ENCODE results near the gene ARHGAP26. TPM values are rescaled to one million over a fixed set of nuclear protein-coding genes. Genes with fewer than 3 reads are reported as not detected.

ARHGAP26 gene
- total RNA-seq, 1 donor from 2014 or later, result 60.3 TPM

GRCh38 chr5:143013176-143013891 lies 243.2 kb downstream of the ARHGAP26 start:
- DNase-seq (ENCODE audit: low spot score), result no peak

GRCh38 chr5:143014017-143014651 lies 244.0 kb downstream of the ARHGAP26 start:
- DNase-seq (ENCODE audit: low spot score), result no peak

- DNase-seq (ENCODE audit: low spot score), result no peak
Observed at GRCh38 chr5:143016777-143017516, 246.8 kb downstream of the ARHGAP26 start.

GRCh38 chr5:143017541-143017940 lies 247.4 kb downstream of the ARHGAP26 start:
- DNase-seq (ENCODE audit: low spot score), result no peak

GRCh38 chr5:143017992-143018391 lies 247.8 kb downstream of the ARHGAP26 start:
- no peak for DNase-seq (ENCODE audit: low spot score)

GRCh38 chr5:143019157-143019556 lies 249.0 kb downstream of the ARHGAP26 start:
- DNase-seq (ENCODE audit: low spot score), result no peak

- DNase-seq (ENCODE audit: low spot score), result no peak
Observed at GRCh38 chr5:143019614-143020515, 249.7 kb downstream of the ARHGAP26 start.

GRCh38 chr5:143021595-143021994 lies 251.4 kb downstream of the ARHGAP26 start:
- no peak for DNase-seq (ENCODE audit: low spot score)

- peak; percentile 42 for DNase-seq (ENCODE audit: low spot score)
Observed at GRCh38 chr5:143023411-143024096, 253.4 kb downstream of the ARHGAP26 start.

- no peak for DNase-seq (ENCODE audit: low spot score)
Observed at GRCh38 chr5:143024228-143024920, 254.2 kb downstream of the ARHGAP26 start.

- DNase-seq (ENCODE audit: low spot score), result no peak
Observed at GRCh38 chr5:143025376-143025775, 255.2 kb downstream of the ARHGAP26 start.

- no peak for DNase-seq (ENCODE audit: low spot score)
Observed at GRCh38 chr5:143025971-143026370, 255.8 kb downstream of the ARHGAP26 start.

- DNase-seq (ENCODE audit: low spot score), result no peak
Observed at GRCh38 chr5:143026380-143026779, 256.2 kb downstream of the ARHGAP26 start.

GRCh38 chr5:143029293-143029692 lies 259.1 kb downstream of the ARHGAP26 start:
- DNase-seq (ENCODE audit: low spot score), result no peak

- no peak for DNase-seq (ENCODE audit: low spot score)
Observed at GRCh38 chr5:143030349-143030748, 260.2 kb downstream of the ARHGAP26 start.

GRCh38 chr5:143031781-143032580 lies 261.8 kb downstream of the ARHGAP26 start:
- DNase-seq (ENCODE audit: low spot score), result no peak

- DNase-seq (ENCODE audit: low spot score), result no peak
Observed at GRCh38 chr5:143032581-143032836, 262.3 kb downstream of the ARHGAP26 start.

GRCh38 chr5:143033535-143034250 lies 263.5 kb downstream of the ARHGAP26 start:
- no peak for DNase-seq (ENCODE audit: low spot score)

All from mucosa of gallbladder (tissue), 1 donor.